PFSK-1 (cell line): ENCODE measurements around the gene MESP1.

Experiments used
- FOXP2 ChIP-seq: optimal IDR thresholded peaks from 2 replicates; pipeline ENCODE3; 2011; ENCODE audit warnings: borderline replicate concordance, control low read depth, inconsistent platforms; ENCODE audit not compliant: insufficient read depth; ENCODE audit errors: extremely low read length, extremely low read depth
- POLR2AphosphoS5 ChIP-seq: IDR thresholded peaks from 2 replicates; pipeline ENCODE4 v1.6.1; 2012; ENCODE audit warnings: low read depth, mild to moderate bottlenecking, control low read depth, low read length, moderate library complexity
- SIN3A ChIP-seq: IDR thresholded peaks from 2 replicates; pipeline ENCODE4 v1.6.1; 2012; ENCODE audit warnings: mild to moderate bottlenecking, low read length, moderate library complexity, borderline replicate concordance; ENCODE audit not compliant: insufficient read depth
- TAF1 ChIP-seq: IDR thresholded peaks from 2 replicates; pipeline ENCODE4 v1.6.1; 2012; ENCODE audit warnings: low read length, control low read depth, borderline replicate concordance; ENCODE audit not compliant: insufficient read depth
- TF ChIP-seq, protein P1 (sequence below), 2 experiments: IDR thresholded peaks; 2 replicates each; pipeline versions ENCODE4 v1.6.1 to v1.8.0; 2011 to 2012; ENCODE audit warnings: low read depth in 2 of 2, low read length in 2 of 2, control low read depth in 1 of 2, inconsistent platforms in 1 of 2, mild to moderate bottlenecking in 1 of 2, moderate library complexity in 1 of 2; ENCODE audit not compliant: insufficient read depth in 1 of 2

Gene MESP1

DNA sequence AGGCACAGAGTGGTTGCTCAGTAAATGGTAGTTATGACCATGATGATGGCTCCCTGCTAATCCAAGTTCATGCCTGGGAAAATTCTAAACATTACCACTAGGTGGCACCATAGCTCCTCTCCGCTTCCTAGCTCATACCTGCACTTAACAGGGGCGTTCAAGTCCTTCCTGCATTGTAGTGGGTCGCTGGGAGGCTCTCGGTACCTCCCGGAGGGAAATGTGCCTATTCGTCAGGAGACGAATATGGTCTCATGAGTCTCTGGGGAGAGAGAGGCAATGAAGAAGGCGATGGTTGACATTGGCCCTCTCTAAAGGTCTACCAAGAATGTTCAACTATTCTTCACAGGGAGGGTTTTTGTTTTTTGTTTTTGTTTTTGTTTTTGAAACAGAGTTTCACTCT is 10.9 kb downstream of the MESP1 start:
- no peak for TF ChIP-seq FOXP2
- no peak for TF ChIP-seq TAF1
- no peak for TF ChIP-seq SIN3A
- TF ChIP-seq, protein P1, sequence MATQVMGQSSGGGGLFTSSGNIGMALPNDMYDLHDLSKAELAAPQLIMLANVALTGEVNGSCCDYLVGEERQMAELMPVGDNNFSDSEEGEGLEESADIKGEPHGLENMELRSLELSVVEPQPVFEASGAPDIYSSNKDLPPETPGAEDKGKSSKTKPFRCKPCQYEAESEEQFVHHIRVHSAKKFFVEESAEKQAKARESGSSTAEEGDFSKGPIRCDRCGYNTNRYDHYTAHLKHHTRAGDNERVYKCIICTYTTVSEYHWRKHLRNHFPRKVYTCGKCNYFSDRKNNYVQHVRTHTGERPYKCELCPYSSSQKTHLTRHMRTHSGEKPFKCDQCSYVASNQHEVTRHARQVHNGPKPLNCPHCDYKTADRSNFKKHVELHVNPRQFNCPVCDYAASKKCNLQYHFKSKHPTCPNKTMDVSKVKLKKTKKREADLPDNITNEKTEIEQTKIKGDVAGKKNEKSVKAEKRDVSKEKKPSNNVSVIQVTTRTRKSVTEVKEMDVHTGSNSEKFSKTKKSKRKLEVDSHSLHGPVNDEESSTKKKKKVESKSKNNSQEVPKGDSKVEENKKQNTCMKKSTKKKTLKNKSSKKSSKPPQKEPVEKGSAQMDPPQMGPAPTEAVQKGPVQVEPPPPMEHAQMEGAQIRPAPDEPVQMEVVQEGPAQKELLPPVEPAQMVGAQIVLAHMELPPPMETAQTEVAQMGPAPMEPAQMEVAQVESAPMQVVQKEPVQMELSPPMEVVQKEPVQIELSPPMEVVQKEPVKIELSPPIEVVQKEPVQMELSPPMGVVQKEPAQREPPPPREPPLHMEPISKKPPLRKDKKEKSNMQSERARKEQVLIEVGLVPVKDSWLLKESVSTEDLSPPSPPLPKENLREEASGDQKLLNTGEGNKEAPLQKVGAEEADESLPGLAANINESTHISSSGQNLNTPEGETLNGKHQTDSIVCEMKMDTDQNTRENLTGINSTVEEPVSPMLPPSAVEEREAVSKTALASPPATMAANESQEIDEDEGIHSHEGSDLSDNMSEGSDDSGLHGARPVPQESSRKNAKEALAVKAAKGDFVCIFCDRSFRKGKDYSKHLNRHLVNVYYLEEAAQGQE (IDR thresholded peaks at IDR 0.05; ENCODE audit: insufficient read depth in 1 of 2, low read depth in 2 of 2, low read length in 2 of 2) = no peak
- TF ChIP-seq POLR2AphosphoS5 = no peak

GRCh38 chr15:89735773-89736172 is 15.3 kb downstream of the MESP1 start:
- TF ChIP-seq, protein P1 (IDR thresholded peaks at IDR 0.05; ENCODE audit: insufficient read depth in 1 of 2, low read depth in 2 of 2, low read length in 2 of 2) = no peak
- TF ChIP-seq TAF1 = no peak
- no peak for TF ChIP-seq POLR2AphosphoS5
- TF ChIP-seq SIN3A = no peak
- TF ChIP-seq FOXP2 = no peak

GRCh38 chr15:89732451-89733172 is 18.4 kb downstream of the MESP1 start:
- TF ChIP-seq, protein P1 (IDR thresholded peaks at IDR 0.05; ENCODE audit: insufficient read depth in 1 of 2, low read depth in 2 of 2, low read length in 2 of 2) = no peak
- TF ChIP-seq SIN3A (no peak), FOXP2 (no peak), TAF1 (no peak), POLR2AphosphoS5 (no peak)

- TF ChIP-seq SIN3A (no peak), FOXP2 (no peak), TAF1 (no peak), POLR2AphosphoS5 (no peak)
- TF ChIP-seq, protein P1 (IDR thresholded peaks at IDR 0.05; ENCODE audit: insufficient read depth in 1 of 2, low read depth in 2 of 2, low read length in 2 of 2) = no peak
Measured at GRCh38 chr15:89731275-89731674, 19.8 kb downstream of the MESP1 start.

DNA sequence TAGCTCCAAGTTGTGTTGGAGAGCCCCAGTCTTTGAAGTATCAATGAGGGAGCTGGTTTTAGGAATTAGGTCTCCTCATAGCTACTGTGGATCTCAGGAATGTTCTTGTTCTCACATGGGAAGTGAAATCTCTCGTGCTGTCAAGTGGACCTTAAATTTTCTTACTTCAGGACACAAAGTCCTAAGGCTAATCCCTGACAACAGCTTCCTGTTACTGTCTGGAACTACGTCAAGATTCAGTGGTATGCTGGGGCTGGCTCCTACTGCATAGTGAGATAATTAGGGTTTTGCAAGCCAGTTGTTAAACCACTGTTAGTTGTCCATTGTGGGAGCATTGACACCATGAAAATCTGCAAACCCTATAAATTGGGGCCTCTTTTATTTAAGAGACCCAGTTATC is 22.8 kb downstream of the MESP1 start:
- no peak for TF ChIP-seq TAF1
- TF ChIP-seq FOXP2 = no peak
- no peak for TF ChIP-seq SIN3A
- TF ChIP-seq, protein P1 (IDR thresholded peaks at IDR 0.05; ENCODE audit: insufficient read depth in 1 of 2, low read depth in 2 of 2, low read length in 2 of 2) = no peak
- no peak for TF ChIP-seq POLR2AphosphoS5
